ENCODE data around the gene G6PC3.
"Not testable (repeated sequence)": the region's sequence is repeated elsewhere in the genome, so short reads cannot be mapped to it uniquely, and the experiment has no call there.

Gene G6PC3

DNA sequence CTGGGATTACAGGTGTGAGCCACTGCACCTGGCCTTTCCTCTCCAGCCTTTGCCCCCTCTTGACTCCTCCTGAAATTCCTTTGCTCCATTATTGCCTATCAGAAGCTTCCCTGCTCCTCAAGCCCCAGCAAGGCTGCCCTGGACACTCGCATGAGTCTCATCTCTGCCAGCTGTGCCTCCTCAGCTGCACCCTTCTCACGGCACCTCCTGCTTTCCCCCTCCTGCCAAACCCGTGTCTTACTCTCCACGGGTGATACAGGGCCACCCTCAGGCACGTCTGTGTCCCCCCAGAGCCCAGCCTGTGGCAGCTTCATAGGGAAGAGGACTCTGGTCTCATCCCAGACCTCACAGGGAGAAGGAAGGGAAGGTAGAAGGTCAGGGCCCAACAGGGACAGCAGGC lies 15.4 kb downstream of the G6PC3 start:
- no peak for DNase-seq

- no peak for DNase-seq
Measured at GRCh38 chr17:44086364-44087311, 16.1 kb downstream of the G6PC3 start.

DNA sequence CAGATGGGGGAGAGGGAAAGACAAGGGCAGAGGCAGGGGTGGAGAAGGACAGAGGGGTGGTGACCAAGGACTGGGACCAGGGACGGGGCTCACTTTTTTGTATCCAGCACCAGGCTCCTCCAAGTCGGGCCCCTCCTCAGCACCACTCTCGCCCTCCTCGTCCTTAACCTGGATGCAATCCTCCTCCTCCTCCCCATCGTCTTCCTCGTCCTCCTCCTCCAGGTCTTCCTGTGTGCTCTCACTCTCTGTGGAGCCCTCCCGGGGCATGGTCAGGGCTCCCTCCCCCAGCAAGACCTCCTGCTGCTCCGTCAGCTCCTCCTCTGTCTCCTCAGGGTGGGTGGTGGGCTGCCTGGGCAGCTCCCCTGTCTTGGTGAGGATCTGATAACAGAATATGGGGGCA lies 16.8 kb downstream of the G6PC3 start:
- no peak for DNase-seq

- DNase-seq: no peak
Measured at GRCh38 chr17:44088254-44088653, 17.7 kb downstream of the G6PC3 start.

GRCh38 chr17:44091200-44091997 lies 20.9 kb downstream of the G6PC3 start:
- DNase-seq: no peak

DNA sequence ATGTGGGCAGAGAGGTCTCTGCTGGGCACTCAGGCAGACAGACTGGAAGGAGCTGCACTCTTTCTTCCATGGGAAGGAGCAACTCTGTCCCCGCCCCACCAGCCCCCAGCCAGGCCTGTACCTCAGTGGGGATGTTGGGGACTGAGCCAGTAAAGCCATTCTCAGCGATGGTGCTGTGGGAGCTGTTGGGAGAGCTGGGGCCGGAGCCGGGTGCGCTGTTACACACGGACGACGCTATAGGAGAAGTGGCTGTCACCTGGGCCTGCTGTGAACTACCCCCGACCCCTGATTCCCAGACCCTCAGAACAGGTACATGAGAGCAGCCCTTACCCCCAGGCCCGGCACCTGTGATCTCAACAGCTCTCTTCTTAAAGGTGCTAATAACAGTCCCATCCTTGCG lies 21.5 kb downstream of the G6PC3 start:
- no peak for DNase-seq

GRCh38 chr17:44093231-44093900 lies 22.8 kb downstream of the G6PC3 start:
- DNase-seq: peak; percentile 69

DNA sequence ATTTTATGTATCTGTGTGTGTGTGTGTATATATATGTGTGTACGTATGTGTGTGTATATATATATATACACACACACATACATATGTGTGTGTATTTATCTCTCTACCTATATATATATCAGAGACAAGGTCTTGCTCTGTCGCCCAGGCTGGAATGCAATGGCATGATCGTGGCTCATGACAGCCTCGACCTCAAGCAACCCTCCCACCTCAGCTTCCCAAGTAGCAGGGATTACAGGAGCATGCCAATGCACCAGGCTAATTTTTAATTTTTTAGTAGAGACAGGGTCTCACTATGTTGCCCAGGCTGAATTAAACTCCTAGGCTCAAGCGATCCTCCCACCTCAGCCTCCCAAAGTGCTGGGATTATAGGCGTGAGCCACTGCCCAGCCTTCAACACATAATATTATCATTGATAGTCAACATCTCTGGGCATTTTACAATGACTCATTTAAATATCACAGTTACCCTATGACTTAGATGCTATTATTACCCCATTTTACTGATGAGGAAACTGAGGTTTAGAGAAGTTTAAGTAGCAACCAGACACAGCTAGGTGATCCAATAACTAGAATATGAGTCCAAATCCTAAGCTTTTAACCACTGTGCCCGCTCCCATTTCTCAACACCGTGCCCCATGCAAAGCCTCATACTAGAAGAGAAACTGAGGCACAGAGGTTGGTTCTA lies 24.3 kb downstream of the G6PC3 start:
- DNase-seq: no peak

DNA sequence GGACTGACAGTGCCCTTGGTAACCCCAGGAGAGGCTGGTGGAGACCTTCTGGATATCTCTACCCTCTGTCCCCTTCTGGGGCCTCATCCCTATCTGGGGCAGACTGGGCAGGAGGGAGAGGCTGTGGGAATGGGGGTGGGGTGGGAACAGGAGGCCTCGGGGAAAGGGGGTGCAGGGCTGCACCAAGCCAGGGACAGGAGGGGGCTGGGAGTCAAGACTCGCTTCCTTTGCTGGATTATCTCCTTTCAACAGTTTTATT lies 24.8 kb downstream of the G6PC3 start:
- no peak for DNase-seq

- peak; percentile 92 for DNase-seq
Measured at GRCh38 chr17:44095647-44096496, 25.3 kb downstream of the G6PC3 start.

DNA sequence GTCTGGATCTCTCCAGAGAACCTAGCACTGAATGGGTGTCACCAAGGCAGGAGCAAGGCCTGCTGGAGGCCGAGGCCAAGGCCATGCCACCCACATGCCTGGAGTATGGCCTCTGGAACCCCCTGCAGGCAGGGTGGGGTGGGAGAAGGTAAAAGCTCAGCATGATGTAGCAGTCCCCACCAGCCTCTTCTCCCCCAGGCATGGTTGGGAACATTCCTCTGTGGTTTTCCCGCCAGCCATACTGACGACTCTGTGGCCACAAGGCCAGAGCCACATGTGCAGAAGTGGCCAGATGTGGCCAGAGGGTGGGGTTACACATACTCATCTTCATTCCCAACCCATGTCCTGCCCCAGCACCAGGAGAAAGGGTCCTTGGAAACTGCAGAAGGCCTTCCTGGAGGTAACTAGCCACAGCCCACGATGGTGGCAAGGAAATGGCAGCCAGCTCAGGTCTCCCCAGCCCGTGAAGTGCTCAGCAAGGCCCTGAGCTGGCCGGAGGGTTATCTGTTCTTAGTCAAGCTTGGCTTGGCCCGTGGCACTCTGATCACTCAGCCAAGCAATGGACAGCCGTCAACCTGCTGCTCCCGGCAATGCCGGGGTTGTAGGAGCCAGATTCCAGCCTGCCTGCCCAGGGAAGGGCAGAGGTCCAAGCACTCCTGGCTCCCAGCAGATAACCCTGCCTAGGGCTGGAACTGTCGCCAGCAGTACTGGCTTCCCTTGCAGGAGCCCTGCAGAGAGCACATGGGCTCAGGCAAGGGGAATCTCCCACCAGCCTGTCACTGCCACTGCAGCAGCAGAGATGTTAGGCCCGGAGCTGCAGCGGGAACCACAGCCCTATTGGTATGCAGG lies 26.8 kb downstream of the G6PC3 start:
- no peak for DNase-seq

DNA sequence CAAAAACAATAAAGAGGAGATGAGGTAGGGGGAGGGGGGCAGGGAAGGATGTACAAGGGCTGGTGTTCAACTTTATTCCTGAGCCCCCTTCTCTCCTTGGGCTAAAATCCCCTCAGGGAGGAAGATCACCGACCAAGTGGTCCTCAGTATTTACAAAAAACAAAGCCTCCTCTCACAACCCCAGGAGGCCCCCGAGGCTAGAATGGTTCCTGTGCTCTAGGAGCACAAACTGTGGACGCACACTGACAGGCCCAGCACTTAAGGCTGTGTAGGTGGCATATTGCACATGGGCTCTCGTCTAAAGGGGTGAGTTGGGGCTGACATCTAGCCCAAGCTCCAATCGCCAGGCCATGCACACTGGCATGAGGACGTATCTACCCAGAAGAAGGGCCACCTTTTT lies 31.3 kb downstream of the G6PC3 start:
- DNase-seq: not testable (repeated sequence)

GRCh38 chr17:44102849-44103622 lies 32.5 kb downstream of the G6PC3 start:
- DNase-seq: no peak

- no peak for DNase-seq
Measured at GRCh38 chr17:44105483-44105882, 34.9 kb downstream of the G6PC3 start.

DNA sequence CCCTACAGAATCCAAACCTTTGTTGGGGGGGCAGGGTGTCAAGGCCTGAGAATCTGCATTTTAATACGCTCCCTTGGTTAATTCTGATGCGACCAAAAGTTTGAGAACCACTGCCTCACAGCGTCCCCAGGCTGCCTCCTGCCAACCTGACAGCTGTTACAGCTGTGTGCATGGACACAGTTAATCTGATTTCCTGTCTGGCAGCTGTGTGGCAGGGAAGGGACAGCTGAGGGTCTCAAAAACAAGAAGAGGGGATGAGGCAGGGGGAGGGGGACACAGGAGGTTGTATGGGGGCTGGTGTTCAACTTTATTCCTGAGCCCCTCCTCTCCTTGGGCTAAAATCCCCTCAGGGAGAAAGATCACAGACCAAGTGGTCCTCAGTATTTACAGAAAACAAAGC lies 35.4 kb downstream of the G6PC3 start:
- no peak for DNase-seq

DNA sequence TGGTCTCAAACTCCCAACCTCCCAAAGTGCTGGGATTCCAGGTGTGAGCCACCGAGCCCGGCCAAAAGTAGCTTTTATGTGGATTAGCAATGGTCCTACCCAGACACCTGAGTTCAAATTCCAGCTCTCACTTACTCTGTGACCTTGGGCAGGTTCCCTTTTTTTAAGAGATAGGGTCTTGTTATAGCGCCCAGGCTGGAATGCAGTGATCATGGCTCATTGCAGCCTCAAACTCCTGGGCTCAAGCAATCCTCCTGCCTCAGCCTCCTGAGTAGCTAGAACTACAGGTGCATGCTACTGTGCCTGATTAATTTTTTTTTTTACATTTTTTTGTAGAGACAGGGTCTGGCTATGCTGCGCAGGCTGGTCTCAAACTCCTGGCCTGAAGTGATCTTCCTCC lies 36.3 kb downstream of the G6PC3 start:
- no peak for DNase-seq

DNA sequence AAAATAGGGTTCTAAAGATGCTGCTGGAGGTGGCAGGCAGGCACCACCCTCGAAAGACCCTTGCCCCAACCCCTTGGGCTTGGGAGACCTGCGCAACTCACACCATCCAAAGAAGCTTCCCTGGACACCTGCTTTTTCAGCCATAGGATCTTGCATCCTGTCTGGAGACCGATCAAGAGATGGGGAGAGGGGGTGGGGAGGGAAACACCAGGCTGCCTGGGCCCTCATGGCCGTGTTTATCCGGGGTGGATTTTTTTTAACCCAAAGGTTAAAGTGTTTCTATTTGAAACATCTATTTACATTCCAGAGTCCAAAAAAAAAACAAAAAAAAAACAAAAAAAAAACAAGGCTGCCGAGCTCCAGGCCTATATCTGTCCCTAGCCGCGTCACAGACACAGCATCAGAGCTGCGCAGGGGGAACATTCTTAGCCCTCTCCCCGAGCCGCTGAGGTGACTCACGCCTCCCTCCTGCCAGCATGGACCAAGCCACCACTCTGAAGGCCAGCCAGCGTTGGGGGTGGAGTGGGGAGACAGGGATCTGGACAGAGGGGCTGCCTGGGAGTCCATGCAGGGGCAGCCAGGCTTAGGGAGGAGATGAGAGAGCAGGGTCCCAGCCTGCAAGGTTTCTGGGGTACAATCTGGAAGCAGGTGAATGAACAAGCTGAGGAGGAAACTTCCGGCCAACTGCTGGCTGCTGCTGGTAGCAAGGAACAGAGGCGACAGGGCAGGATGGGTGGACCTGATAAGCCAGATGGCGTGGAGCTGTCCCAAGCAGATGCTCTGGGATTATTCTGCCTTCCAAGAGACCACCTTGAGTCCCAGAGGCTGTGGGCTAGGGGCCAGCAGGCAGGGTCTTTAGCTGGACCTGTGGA lies 38.1 kb downstream of the G6PC3 start:
- DNase-seq: no peak

DNA sequence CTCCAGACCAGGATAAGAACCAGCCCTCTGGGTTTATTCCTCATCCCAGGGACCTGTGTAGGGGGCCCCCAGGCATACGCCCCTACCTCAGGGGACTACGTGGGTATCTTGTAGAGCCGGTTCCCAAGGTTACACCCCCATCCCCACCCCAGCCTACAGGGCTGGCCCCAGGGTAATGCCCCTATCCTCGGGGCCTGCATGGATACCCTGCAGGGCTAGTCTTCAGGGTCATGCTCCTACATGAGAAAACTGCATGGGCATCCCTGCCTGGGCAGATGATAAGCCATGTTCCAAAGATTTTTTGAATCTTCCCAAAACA lies 38.7 kb downstream of the G6PC3 start:
- DNase-seq: no peak

- DNase-seq: no peak
Measured at GRCh38 chr17:44110011-44110686, 39.6 kb downstream of the G6PC3 start.
